Smooth muscle cell of the brain vasculature (primary cell): Measurements from ENCODE around the gene TNS1.

Source experiments
- DNase-seq: peaks from one replicate; pipeline ENCODE4 v3.0.0-alpha.2; 2012; ENCODE audit warnings: low read depth, low spot score

The TNS1 gene

DNA sequence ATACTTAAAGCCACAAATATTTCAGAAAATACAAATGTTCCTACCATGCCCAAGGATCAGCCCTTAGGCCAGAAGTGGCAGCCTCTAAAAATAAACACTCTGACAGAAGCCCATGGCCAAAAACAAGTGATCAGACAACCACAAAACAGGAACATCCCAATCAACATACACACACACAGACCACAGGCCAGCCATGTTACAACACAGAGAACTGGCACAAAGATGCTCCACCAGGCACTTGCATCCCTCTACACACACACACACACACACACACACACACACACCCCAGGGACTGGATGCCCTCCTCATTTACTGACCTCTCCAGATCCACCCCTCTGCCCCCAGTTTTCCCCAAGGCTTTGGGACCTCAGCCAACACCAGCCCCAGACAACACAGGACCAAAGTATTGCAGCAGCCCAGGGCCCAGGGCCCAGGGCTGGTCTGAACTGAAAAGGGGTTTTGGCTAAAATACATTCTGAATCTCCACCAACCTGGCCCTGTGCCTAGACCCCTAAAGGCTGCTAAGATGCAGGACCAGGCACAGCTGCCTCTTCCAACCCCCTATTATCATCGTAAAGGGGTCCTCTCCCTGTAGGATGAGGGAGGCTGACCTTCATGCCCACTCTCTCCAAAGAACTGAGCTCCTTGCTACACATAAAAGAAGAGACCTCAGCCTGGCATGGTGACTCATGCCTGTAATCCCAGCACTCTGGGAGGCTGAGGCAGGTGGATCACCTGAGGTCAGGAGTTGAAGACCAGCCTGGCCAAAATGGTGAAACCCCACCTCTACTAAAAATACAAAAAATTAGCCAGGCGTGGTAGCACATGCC lies 151.4 kb downstream of the TNS1 start:
- no peak for DNase-seq

DNA sequence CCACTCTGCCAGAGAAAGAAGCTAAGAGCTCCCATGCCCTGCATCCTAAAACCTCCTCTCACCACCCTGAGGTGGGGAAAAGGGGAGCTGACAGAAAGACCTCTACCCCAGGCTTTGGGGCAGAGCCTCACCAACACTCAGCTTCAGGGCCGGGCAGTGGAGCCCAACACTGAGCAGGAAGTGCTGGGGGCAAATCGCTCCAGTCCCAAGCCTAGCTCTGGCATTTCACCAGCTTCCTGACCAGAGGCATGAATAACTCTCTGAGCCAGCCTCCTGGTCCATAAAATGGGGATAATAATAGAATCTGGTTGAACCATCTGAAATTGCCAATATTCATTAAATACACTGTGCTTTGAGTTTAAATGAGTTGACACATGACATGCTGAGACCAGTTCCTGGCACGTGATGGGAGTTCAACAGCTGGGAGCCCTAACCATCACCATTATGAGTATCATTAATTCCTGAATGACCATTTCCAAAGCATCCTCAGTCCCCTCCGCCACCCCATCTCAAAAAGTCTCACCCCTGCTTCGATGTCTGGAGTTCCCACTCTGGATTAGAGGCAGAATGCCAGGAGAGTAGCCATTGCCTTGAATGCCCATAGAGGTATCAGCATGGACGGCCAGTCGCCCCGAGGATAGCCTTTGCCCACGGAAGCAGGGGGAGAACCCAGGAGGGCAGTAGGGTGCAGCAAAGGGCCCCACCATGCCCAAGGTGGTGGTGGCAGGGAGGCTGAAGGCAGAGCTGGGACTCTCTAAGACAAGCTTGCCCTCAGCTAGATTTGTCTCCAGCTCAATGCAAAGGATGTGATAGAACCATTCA lies 153.4 kb downstream of the TNS1 start:
- no peak for DNase-seq

DNA sequence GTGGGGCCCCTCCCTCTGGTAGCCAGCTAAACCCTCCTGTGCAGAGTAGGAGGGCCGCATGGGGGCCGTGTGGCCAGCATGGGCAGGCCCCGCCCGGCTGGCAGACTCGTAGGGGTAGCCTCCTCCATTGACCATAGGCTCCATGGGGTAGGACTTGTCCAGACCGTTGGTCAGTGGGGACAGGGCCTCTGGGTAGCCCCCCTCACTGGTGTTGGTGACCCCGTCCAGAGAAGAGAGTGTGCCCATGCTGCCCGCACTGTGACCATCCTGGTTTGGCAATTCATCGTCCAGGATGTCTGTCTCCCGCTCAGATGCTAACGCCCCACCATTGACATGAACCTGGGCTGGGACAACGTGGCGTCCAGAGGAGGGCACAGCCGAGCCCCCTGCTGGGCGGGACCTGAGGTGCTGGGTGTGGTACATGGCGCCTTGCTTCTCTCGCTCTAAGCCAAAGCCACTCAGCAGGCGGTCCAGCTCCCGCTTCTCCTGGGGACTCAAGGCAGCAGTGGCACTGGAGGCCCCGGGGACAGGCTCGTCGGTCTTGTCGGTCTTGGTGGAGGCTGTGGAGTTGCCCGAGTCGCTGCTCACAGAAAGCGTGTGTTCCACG lies 154.3 kb downstream of the TNS1 start:
- no peak for DNase-seq

DNA sequence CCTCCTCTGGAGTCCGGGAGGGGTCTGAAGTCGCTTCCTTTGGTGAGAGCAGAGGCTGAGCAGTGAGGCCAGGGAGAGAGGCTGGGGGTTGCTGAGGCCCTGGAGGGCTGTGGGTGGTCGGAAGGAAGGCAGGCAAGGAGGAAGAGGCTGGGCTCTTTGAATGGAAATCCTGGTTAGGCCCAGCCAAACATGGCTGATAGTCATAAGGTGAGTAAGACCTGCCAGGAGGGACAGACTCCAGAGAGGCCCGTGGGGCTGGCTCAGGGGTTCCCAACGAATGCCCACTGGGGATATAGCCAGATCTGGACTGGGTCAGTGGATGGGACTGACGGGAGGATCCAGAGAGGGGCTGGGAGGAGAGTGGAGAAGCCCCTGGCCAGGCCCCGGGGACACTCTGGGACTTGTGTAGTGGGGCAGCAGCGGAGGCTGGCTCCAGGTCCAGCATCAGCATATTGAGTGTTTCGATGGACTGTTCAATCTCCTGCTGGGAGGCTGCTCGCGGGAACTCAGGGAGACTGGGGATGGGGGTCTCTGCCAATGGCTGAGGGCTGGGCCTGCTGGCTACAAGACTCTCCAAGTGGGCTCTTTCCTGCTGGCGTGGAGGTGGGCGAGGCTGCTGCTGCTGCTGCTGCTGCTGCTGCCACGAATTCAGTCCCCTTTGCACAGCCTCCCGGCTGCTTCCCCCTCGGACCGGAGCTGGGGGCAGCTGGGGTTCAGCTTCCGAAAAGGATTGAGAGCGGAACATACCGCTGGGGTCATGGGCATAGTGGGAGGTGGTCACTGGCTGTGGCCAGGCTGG lies 155.0 kb downstream of the TNS1 start:
- no peak for DNase-seq

DNA sequence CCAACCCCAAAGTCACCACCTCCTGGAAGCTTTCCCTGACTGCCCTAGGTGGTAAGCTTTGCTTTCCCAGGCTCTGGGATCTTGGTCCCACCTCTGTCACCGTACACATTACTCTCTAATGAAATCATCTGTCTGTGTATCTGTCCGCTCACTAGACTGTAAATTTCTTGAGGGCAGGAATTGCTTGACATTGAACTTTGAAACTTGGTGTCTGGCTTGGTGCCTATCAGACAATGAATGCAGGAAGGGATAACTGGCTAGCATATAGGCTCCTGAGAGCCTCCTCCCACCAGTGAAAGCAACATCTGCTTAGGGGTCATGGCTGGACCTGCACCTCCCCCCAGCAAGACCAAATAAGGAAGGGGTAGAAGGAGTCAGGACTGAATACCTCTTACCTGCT lies 155.7 kb downstream of the TNS1 start:
- DNase-seq, result no peak

DNA sequence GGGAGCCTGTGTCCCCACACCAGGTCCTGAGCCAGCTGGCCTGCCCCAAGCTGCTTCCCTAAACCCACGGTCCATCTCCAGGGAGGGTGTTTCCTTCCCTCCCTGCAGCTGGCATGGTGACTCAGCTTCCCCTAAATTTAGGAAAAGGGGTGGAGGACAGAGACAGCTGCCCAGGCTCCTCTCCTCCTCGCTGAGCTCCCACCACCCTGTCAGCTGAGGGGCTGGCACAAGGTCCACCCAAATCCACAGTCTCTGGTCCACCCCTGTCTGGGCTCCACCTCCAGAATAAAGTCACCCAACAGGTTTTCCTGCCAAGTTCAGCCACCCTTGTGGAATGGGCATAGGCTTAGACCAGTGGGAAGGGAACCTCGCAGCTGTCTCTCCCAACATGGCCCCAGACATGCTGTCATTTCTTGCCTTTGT lies 156.5 kb downstream of the TNS1 start:
- DNase-seq, result no peak

DNA sequence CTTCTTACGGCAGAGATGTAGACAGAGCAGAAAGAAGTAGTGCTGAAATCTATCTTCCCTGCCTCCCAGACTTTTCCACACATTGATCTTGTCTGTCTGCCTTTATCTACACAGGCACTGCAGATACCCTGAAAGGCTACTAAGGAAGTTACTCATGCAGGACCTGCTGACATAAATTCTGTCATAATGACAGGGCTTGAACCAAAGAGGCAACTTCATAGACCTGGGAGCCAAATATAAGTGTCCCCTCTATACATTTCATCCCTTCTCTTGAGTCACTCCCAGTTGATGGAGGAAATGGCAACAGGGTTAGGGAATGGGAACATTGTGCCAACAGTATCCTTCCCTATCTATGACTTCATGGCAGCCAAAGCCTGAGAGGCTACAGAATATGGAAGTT lies 157.5 kb downstream of the TNS1 start:
- no peak for DNase-seq

DNA sequence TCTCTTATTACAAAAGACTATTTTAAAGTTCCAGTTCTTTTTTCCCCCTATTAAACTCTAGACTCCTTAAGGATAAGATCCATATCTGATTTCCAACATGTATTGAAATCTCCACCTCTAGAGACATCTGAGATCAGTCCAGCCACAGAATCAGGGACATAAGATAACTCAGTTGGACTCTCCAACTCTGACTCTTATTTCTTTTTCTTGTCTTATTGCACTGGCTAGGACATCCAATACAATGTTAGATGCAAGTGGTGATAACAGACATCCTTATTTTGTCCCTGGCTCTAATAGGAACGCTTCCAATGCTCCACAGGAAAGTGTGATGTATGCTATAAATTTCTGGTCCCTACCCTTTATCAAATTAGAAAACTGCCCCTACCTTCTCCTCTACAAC lies 158.1 kb downstream of the TNS1 start:
- no peak for DNase-seq

DNA sequence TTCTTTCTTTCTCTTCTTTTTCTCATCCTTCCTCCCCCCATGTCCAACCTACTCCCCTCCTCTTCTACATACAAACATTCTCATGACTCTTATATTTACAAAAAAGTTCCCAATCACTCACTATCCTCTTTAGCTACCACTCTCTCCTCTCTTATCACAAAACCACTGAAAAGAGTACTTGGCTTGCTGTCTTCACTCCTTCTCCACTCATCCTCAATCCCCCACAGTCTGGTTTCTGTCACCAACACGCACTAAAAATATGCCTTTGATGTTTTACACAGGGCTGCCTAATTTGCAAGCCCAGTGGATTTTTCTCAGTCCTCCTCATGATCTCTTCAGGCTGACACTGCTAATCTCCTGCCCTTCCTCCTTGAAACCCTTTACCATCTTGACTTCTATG lies 159.5 kb downstream of the TNS1 start:
- no peak for DNase-seq

DNA sequence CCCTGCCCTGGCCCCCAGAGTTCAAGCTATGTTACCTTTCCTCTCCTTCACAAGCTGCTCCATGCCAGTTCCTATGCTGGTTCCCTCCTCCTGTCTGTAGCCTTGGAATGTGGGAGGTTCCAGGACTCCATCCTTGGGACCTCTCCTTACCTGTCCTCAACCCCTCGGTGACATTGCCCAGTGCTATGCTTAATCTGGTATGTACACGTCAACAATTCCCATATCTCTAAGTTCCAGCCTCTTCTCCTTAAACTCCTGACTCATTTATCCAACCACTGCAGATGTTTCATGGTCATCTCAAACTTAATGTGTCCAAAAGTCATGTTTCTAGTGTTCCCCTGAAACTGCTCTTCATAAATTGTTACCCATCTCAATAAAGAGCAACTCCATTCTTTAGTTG lies 160.8 kb downstream of the TNS1 start:
- DNase-seq, result no peak

DNA sequence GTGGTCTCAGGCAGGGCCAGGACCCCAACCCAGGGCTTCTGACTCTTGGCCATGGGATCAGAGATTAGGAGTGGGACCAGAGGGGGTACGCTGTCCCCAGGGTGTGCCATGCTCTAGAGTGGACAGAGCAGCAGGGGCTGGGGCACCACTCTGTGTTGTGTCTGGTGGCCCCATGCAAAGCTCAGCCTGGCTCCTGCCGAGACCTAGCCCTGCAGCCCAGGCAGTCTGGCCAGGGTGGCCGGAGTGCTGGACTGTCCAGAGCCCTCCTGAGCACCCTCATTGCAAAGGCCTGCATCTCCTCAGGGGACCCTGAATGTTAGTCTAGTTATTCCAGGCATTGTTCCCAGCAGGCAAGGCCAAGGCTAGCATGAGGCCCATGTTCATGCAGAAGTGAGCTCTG lies 162.3 kb downstream of the TNS1 start:
- DNase-seq, result no peak

DNA sequence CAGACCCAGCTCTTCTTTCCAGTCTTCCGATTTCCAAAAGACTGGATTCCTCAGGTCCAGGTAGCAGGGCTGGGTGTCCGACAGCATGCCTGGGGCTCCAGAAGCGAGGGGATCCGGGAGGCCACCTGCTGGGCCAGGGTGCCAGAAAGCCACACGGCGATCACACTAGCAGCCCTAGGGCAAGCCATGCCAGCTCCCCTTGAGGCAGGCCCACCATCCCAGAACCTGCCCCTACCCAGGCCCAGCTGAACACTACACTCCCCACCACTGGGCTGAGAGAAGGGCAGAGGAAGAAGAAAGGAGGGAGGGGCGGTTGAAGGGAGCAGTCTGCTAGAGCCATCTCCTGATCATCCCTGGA lies 163.1 kb downstream of the TNS1 start:
- DNase-seq, result no peak

DNA sequence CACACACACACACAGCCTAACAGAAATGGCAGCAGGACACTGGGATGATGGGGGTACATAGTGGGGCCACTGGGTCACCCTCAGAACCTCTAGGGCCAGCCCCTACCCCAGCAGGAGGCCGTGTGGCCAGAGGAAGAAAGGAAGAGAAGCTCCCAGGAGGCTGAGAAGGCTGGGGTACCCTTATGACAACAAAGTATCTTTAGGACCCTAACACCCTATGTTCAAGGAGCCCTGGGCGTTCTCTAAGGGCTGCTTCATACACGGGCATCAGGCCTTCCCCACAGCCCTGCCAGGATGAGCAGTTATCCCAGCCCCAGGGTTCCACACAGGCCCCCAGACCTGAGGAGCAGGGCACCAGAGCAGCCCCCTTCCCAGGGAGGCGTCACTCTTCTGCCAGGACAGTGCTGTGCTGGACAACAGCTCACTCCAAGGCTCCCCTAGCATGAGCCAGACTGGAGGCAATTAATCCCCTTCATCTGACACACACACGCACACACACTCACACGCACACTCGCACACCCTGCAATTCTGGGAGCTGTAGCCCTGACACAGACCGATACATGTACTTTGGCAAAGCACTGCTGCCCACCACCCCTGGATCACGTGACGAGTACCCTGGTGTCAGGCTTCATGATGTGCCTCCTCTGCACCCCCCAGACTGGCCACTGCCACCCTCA lies 163.6 kb downstream of the TNS1 start:
- DNase-seq, result no peak

DNA sequence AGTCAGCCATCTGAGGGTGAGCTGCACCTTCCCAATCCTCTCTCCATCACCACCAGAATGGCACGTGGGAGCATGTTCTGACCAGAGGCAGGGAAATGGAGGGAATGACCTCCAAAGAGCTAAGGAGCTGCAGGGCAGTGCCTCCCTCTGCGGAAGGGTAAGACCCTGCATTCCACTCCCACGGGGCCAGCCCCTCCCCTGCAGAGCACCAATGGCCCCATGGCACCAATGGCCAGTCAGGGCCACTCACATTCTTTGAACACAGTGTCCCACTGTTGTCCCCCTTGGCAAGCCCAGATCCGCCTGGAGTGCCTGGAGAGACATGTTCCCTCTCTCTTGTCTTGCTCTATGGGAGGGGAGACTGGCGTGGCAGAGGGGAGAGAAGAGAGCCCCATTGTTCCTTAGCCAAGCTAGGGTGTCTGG lies 164.4 kb downstream of the TNS1 start:
- DNase-seq, result no peak

DNA sequence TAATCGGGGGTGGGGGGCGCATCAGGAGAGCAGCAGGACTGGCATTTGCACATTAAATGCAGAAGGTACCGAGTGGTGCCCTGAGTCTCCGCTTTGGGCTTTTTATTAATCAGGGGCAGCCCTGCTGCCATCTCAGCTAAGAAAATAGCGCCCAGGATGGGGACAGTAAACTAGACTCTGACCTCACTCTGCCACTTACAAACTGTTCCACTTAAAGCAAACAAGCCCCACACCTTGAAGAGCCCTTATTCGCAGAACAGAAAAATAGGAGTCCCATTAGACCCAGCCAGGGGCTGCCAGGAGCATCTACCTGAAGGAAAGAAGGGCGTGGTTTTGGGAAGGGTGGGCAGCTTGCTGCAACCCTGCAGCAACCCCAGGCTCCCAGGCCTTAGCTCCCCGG lies 165.3 kb downstream of the TNS1 start:
- DNase-seq, result no peak

DNA sequence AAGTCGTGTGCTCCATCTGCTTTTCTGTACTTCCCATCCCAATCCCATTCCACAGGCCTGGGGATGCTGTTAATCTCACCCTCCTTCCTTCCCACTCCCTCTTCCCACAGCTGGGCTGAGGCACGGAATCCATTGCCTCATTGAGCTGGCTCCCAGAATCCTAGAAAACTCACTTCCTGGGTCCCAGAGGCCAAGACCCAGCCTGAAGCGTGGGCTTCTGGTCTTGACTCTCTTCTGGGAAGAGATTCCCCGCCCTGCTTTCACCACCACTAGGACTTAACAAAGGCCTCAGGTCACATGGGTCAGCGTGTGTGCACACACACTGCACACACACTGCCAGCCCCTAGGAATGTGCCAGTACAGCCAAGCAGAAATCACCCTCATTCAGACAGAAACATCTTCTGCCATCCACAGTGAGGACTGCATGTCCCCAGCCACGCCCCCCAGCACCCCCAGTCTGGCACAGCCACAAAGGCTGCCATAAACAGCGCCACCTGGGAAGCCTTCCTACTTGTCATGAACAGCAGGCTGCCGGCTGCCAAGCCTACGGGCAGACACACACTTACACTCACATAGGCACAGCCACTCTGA lies 165.8 kb downstream of the TNS1 start:
- DNase-seq, result no peak

DNA sequence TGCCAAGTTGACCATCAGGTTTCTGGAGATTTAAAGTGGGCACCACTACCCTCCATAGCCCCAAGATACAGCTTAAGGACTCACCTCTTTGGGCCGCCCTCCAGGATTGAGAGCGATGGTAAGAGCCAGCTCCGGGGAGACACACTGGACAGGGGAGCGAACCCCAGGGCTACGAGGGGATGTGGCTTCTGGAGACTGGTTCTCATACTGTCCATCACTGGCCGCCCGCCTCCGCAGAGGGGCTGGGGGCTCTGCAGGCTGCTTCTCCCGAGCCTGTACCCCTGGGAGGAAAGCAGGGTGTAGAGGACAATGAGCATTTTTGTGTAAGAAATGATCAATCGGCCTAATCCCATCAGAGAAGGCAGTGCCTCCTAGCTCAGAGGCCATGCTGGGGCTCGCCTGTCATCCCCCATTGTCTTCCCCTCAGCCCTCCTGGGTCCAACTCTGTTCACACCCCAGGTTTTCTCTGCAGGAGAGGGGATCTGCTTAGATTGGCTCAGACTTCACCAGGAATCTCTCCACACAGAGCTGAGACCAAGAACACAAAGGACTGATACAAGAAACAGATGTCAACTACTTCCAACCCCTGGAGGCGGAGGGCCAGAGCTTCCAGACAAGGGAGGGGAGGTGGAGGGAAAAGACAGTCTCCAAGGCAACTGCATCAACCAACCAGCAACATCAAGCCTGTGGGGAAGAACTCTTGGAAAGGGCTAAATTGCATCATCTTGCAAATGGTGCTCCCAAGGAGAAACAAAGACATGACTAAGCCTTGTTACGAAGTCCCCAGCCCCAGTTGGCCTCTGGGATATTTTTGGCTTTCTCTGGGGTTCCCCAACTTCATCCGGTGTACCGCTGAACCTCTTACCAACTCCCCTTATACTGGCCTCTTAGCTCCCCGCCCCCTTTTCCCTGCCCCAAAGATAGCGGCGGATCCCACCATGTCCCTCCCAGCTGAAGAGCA lies 166.6 kb downstream of the TNS1 start:
- peak; percentile 58 for DNase-seq

DNA sequence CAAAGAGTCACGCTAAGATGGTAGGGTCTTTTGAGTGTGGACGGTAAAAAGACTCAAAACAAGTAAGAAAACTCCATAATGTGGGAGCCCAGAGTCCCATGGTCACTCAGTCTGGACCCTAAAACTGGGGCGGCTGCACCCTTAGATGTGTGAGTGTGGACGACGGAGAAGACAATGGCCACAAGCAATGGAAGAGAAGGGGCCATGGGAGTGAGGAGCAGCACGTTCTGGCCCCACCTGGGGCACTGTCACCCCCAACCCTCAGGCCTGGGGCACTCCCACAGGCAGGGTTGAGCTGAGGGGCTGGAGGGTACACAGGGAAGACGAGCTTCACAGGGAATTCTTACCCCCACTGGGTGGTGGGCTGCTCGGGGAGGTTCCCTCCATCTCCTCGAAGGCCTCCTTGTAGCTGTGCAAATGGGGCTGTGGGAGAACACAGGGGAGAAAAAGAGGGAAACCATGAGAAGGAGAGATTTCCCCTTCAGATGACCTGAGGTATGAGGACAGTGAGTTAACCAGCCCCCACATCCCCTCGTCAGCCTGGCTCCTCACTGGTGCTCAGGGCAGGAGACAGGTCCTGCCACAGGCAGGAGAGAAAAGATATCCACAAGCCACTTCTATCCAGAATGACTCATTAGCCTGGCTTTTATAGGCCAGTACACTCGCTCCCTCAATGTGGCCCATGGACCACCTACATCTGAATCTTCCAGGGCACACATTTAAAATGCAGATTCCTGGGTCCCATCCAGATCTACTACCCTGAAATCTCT lies 167.9 kb downstream of the TNS1 start:
- no peak for DNase-seq

DNA sequence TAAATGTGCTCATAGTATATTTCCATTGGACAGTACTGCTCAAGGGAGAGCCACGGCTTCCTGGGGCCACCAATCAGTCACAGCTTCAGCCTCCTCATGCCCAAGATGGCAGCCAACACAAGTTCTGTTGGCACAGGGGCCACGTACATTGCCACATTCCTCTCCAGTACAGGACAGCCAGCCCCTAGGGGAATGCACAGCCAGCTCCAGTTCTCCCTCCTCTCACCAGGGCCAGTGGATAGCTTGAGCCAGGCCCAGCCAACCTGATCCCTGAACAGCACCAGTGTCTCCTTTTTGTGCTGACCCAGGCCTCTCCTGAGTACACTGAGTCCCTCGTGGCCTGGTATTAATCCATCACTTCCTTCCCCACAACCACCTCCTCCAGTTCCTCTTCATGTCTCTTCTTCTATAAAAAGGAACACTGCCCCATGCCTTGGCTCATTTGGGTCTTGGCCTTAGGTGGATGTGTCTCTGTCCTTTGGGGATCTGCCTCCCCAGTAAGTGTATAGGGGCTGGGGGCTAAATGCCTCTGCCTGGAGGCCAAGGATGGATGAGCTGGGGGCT lies 168.7 kb downstream of the TNS1 start:
- no peak for DNase-seq
